Measurements from ENCODE around the gene SYCE3.

SYCE3 gene

DNA sequence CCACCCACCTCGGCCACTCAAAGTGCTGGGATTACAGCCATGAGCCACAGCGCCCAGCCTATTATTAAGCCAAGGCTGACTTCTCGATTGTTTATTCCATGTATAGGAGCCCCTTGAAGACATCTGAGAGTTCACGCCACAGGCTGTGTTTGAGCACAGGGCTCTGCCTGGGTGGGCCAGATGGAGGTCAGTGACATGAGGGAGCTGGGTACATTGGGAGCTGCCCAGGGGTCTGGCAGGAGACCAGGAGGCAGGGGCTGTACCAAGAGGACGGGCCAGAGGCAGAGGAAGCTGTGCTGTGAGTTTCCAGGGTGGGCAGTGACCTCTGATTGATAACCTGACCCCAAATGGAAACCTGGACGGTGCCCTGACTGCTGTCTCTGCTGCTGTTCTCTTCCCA lies 60.6 kb downstream of the SYCE3 start:
- Histone ChIP-seq H3K9me3 (ENCODE audit: insufficient read depth, low read length) (no peaks in the 10 kb centered on the region), H3K36me3 (replicated peaks; ENCODE audit: low read depth, low read length) (no peaks in the 10 kb centered on the region), H3K4me3 (ENCODE audit: low read length) (no peak overlapping the region), H3K27me3 (ENCODE audit: low read depth, low read length) (no peaks in the 10 kb centered on the region), H2AFZ (ENCODE audit: low read depth, low read length) (no peak overlapping the region), H3K4me1 (ENCODE audit: low read length) (peaks cover 5% of the 10 kb centered on the region; the same call in 1 of the 2 replicates), H3K4me2 (ENCODE audit: low read length) (no peak overlapping the region), H3K27ac (ENCODE audit: low read length) (no peak overlapping the region), H3K9ac (ENCODE audit: low read length) (no peak overlapping the region), H3K79me2 (ENCODE audit: low read length) (peaks cover 10% of the 10 kb centered on the region), H4K20me1 (ENCODE audit: insufficient read depth, low read length) (no peaks in the 10 kb centered on the region)
- TF ChIP-seq EZH2phosphoT487 (IDR thresholded peaks at IDR 0.05; ENCODE audit: low read depth): no peak
- TF ChIP-seq, protein P1, sequence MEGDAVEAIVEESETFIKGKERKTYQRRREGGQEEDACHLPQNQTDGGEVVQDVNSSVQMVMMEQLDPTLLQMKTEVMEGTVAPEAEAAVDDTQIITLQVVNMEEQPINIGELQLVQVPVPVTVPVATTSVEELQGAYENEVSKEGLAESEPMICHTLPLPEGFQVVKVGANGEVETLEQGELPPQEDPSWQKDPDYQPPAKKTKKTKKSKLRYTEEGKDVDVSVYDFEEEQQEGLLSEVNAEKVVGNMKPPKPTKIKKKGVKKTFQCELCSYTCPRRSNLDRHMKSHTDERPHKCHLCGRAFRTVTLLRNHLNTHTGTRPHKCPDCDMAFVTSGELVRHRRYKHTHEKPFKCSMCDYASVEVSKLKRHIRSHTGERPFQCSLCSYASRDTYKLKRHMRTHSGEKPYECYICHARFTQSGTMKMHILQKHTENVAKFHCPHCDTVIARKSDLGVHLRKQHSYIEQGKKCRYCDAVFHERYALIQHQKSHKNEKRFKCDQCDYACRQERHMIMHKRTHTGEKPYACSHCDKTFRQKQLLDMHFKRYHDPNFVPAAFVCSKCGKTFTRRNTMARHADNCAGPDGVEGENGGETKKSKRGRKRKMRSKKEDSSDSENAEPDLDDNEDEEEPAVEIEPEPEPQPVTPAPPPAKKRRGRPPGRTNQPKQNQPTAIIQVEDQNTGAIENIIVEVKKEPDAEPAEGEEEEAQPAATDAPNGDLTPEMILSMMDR (IDR thresholded peaks at IDR 0.05; ENCODE audit: low read depth, low read length): no peak

Data from OCI-LY3 (cell line).